ENCODE measurements around the gene PRICKLE4. TPM values are rescaled to one million over a fixed set of nuclear protein-coding genes. Genes with fewer than 3 reads are reported as not detected.

The PRICKLE4 gene
- total and polyA plus RNA-seq, 2 donors (not counting 1 experiment from before 2014, with no cell fraction given): 0.60 TPM; not detected in 1

DNA sequence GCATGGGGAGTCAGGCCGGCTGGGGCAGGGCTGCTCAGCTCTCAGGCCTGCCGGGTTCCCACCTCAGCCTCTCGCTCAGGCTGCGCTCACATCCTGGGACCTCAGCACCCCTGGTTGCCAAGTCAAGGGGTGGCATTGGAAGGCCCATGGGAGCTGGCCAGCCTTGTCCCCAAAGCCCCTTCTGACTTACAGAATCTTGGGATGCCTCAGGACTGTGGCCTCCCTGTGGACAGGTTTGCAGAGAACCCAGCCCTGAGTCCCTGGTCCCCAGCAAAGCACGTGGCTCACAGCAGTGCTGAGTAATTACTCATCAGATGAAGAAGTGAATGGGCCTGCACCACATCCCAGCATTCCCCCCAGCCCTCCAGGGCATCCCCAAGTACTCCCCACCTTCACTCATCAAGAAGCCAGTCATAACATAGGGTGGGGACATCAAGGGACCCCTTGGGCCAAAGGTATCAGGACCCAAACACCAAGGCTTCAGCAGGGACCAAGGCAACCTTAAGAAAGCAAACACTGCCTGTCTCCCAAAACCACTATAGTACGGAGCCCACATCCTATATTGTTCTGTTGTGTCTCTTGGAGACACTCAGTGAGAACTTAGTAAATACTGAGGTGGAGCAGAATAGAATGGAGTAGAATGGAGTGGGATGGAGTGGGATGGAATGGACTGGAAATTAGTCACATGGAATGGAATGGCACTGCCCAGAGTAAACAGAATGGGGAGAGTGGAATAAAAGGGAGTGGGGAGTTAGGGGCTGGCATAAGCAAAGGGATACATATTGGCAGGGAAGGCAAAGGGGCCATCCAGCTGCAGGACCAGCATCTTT lies 37.0 kb upstream of the PRICKLE4 start:
- Histone ChIP-seq H3K79me2 (ENCODE audit: control insufficient read depth, insufficient read depth, low read length) (no peaks in the 10 kb centered on the region), H3K27me3 (replicated peaks in 1 of 4; ENCODE audit: control extremely low read depth in 1 of 4, control insufficient read depth in 3 of 4, insufficient read depth in 4 of 4, low read length in 3 of 4) (no peaks in the 10 kb centered on the region), H3K4me3 (ENCODE audit: control extremely low read depth in 1 of 5, extremely low read depth in 1 of 5, insufficient read depth in 1 of 5, low read depth in 2 of 5, low read length in 4 of 5) (no peak overlapping the region), H3K36me3 (replicated peaks in 1 of 2; ENCODE audit: control extremely low read depth in 1 of 2, control insufficient read depth in 1 of 2, extremely low read depth in 1 of 2, insufficient read depth in 2 of 2, low read length in 1 of 2) (no peaks in the 10 kb centered on the region), H4K20me1 (ENCODE audit: control insufficient read depth, insufficient read depth, low read length, poor library complexity, severe bottlenecking) (no peaks in the 10 kb centered on the region), H3K4me1 (ENCODE audit: control insufficient read depth in 2 of 2, insufficient read depth in 2 of 2, low read length in 2 of 2) (no peaks in the 10 kb centered on the region), H3K27ac (ENCODE audit: low read length in 2 of 2) (no peak overlapping the region), H3K9me3 (ENCODE audit: control extremely low read depth in 1 of 3, control insufficient read depth in 2 of 3, insufficient read depth in 1 of 3, low read length in 2 of 3) (no peaks in the 10 kb centered on the region), H3K9ac (ENCODE audit: low read length) (no peak overlapping the region), H3K4me2 (replicated peaks; ENCODE audit: low read depth, low read length, poor library complexity, severe bottlenecking) (no peak overlapping the region), H2AFZ (ENCODE audit: insufficient read depth, low read depth, low read length, poor library complexity, severe bottlenecking) (no peak overlapping the region)
- no peak overlapping the region for H3K27ac Mint-ChIP-seq
- no peaks in the 10 kb centered on the region for H3K9me3 Mint-ChIP-seq (ENCODE audit: insufficient read depth)
- no peak for ATAC-seq (ENCODE audit: low read depth)
- 88% methylated on average over 5 of the region's 6 CpGs for WGBS (ENCODE audit: insufficient coverage)
- intact Hi-C loops (cut with micrococcal nuclease): no loop called here
- no peaks in the 10 kb centered on the region for H3K4me1 Mint-ChIP-seq
- DNase-seq: no peak
- no peaks in the 10 kb centered on the region for H3K27me3 Mint-ChIP-seq
- ChIA-PET POLR2A (no interaction called here), CTCF (no interaction called here)
- TF ChIP-seq EZH2 (IDR thresholded peaks at IDR 0.05; ENCODE audit: borderline replicate concordance, insufficient read depth, low read depth, low read length, poor library complexity, severe bottlenecking): no peak
- TF ChIP-seq, protein P1, sequence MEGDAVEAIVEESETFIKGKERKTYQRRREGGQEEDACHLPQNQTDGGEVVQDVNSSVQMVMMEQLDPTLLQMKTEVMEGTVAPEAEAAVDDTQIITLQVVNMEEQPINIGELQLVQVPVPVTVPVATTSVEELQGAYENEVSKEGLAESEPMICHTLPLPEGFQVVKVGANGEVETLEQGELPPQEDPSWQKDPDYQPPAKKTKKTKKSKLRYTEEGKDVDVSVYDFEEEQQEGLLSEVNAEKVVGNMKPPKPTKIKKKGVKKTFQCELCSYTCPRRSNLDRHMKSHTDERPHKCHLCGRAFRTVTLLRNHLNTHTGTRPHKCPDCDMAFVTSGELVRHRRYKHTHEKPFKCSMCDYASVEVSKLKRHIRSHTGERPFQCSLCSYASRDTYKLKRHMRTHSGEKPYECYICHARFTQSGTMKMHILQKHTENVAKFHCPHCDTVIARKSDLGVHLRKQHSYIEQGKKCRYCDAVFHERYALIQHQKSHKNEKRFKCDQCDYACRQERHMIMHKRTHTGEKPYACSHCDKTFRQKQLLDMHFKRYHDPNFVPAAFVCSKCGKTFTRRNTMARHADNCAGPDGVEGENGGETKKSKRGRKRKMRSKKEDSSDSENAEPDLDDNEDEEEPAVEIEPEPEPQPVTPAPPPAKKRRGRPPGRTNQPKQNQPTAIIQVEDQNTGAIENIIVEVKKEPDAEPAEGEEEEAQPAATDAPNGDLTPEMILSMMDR (IDR thresholded peaks at IDR 0.05): no peak
- no peak overlapping the region for H3K4me3 Mint-ChIP-seq

DNA sequence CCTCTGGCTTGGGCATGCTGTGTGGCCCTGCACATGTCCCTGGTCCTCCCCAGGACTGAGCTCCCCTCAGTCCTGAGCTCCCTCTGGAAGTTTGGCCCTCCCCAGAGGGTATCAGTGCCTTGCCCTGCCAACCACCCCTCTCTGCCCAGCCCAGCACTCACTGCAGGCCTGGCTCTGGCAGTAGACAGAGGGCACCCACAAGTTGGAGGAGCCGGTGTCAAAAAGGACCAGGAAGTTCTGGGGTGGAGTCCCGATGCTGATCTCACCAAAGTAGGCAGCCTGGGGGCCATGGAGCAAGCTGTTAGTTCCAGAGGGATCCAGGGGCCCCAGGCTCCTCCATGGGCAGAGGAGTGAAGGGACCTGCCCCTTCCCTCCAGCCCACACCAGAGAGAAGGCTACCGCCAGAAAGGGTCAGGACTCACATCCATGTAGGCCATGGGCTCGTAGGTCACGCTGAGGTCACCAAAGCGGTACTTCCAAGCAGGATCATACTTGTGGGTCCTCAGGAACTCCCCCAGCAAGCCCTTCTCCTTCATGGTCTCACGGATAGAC lies 36.3 kb upstream of the PRICKLE4 start:
- H3K9me3 ChIP-seq (ENCODE audit: control extremely low read depth in 1 of 3, control insufficient read depth in 2 of 3, insufficient read depth in 1 of 3, low read length in 2 of 3): no peaks in the 10 kb centered on the region
- ATAC-seq (ENCODE audit: low read depth): no peak
- no peak overlapping the region for H3K9ac ChIP-seq (ENCODE audit: low read length)
- H3K36me3 ChIP-seq (replicated peaks in 1 of 2; ENCODE audit: control extremely low read depth in 1 of 2, control insufficient read depth in 1 of 2, extremely low read depth in 1 of 2, insufficient read depth in 2 of 2, low read length in 1 of 2): no peaks in the 10 kb centered on the region
- no peak overlapping the region for H3K4me3 ChIP-seq (ENCODE audit: control extremely low read depth in 1 of 5, extremely low read depth in 1 of 5, insufficient read depth in 1 of 5, low read depth in 2 of 5, low read length in 4 of 5)
- H3K4me2 ChIP-seq (replicated peaks; ENCODE audit: low read depth, low read length, poor library complexity, severe bottlenecking): no peak overlapping the region
- intact Hi-C loops (cut with micrococcal nuclease): no loop called here
- ChIA-PET POLR2A (no interaction called here), CTCF (no interaction called here)
- Mint-ChIP-seq H3K4me1 (no peaks in the 10 kb centered on the region), H3K27me3 (no peaks in the 10 kb centered on the region), H3K27ac (no peak overlapping the region), H3K4me3 (no peak overlapping the region), H3K9me3 (ENCODE audit: insufficient read depth) (no peaks in the 10 kb centered on the region)
- no peaks in the 10 kb centered on the region for H3K4me1 ChIP-seq (ENCODE audit: control insufficient read depth in 2 of 2, insufficient read depth in 2 of 2, low read length in 2 of 2)
- no peaks in the 10 kb centered on the region for H3K79me2 ChIP-seq (ENCODE audit: control insufficient read depth, insufficient read depth, low read length)
- WGBS (ENCODE audit: insufficient coverage): 92% methylated on average over 7 of the region's 7 CpGs
- H3K27ac ChIP-seq (ENCODE audit: low read length in 2 of 2): no peak overlapping the region
- H2AFZ ChIP-seq (ENCODE audit: insufficient read depth, low read depth, low read length, poor library complexity, severe bottlenecking): no peak overlapping the region
- no peak for TF ChIP-seq EZH2 (IDR thresholded peaks at IDR 0.05; ENCODE audit: borderline replicate concordance, insufficient read depth, low read depth, low read length, poor library complexity, severe bottlenecking)
- TF ChIP-seq, protein P1 (IDR thresholded peaks at IDR 0.05): no peak
- H4K20me1 ChIP-seq (ENCODE audit: control insufficient read depth, insufficient read depth, low read length, poor library complexity, severe bottlenecking): no peaks in the 10 kb centered on the region
- no peaks in the 10 kb centered on the region for H3K27me3 ChIP-seq (replicated peaks in 1 of 4; ENCODE audit: control extremely low read depth in 1 of 4, control insufficient read depth in 3 of 4, insufficient read depth in 4 of 4, low read length in 3 of 4)
- no peak for DNase-seq

Measured in B cell (primary cell).